ENCODE results near the gene TRPM8.

DNA sequence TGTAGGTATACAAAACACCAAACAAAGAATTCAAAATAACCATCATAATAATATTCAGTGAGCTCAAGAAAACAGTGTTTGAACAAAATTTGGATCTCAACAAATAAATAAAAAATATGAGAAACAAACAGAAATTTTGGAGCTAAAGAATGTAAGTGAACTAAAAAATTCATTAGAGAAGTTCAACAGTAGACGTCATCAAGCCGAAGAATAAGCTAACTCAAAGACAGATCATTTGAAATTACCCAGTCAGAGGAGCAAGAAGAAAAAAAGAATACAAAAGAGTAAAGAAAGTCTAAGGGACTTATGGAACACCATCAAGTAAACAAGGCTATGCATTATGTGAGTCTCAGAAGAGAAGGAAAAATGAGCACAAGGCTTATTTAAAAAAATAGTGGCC lies 116.7 kb downstream of the TRPM8 start:
- TF ChIP-seq POLR2AphosphoS5 (IDR thresholded peaks at IDR 0.05) (no peak), CTCF (IDR thresholded peaks at IDR 0.05) (no peak), POLR2A (IDR thresholded peaks at IDR 0.05) (no peak)

Data from prostate gland (tissue), 2 donors.